Measurements from ENCODE around the gene GYG2.
"Not testable (repeated sequence)": the region's sequence is repeated elsewhere in the genome, so short reads cannot be mapped to it uniquely, and the experiment has no call there.

The GYG2 gene

GRCh38 chrX:2892816-2893215 lies 64.1 kb downstream of the GYG2 start:
- DNase-seq = no peak
- intact Hi-C loops (cut with DNase I) = no loop called here

GRCh38 chrX:2894885-2895292 lies 66.2 kb downstream of the GYG2 start:
- intact Hi-C loops (cut with DNase I) = no loop called here
- DNase-seq = peak in 1 of 42 donors; percentile 12

GRCh38 chrX:2897311-2897689 lies 68.6 kb downstream of the GYG2 start:
- intact Hi-C loops (cut with DNase I) = no loop called here
- peak in 1 of 42 donors; percentile 34 for DNase-seq

- peak in 2 of 42 donors; percentile 4 to 33 for DNase-seq
- intact Hi-C loops (cut with DNase I) = not testable (repeated sequence)
Measured at GRCh38 chrX:2897690-2898623, 69.2 kb downstream of the GYG2 start.

- DNase-seq = peak in 1 of 42 donors; percentile 10
- intact Hi-C loops (cut with DNase I) = no loop called here
Measured at GRCh38 chrX:2898846-2899512, 70.2 kb downstream of the GYG2 start.

- intact Hi-C loops (cut with DNase I) = no loop called here
Measured at GRCh38 chrX:2901367-2902036, 72.8 kb downstream of the GYG2 start.

GRCh38 chrX:2902841-2903240 lies 74.1 kb downstream of the GYG2 start:
- DNase-seq = no peak
- intact Hi-C loops (cut with DNase I) = no loop called here

More at GRCh38 chrX:2901367-2902036, 72.8 kb downstream of the GYG2 start:
- no peak for DNase-seq

- intact Hi-C loops (cut with DNase I) = no loop called here
- DNase-seq = no peak
Measured at GRCh38 chrX:2903366-2903765, 74.6 kb downstream of the GYG2 start.

- intact Hi-C loops (cut with DNase I) = no loop called here
Measured at GRCh38 chrX:2907295-2907694, 78.6 kb downstream of the GYG2 start.

GRCh38 chrX:2908125-2908685 lies 79.5 kb downstream of the GYG2 start:
- DNase-seq = no peak
- intact Hi-C loops (cut with DNase I) = no loop called here

More at GRCh38 chrX:2907295-2907694, 78.6 kb downstream of the GYG2 start:
- DNase-seq = no peak

- intact Hi-C loops (cut with DNase I) = no loop called here
- DNase-seq = no peak
Measured at GRCh38 chrX:2910109-2910508, 81.4 kb downstream of the GYG2 start.

- no peak for DNase-seq
- intact Hi-C loops (cut with DNase I) = no loop called here
Measured at GRCh38 chrX:2913118-2913517, 84.4 kb downstream of the GYG2 start.

GRCh38 chrX:2917767-2918166 lies 89.0 kb downstream of the GYG2 start:
- DNase-seq = no peak
- intact Hi-C loops (cut with DNase I) = no loop called here

- DNase-seq = no peak
- intact Hi-C loops (cut with DNase I) = no loop called here
Measured at GRCh38 chrX:2921193-2921592, 92.5 kb downstream of the GYG2 start.

- DNase-seq = no peak
- intact Hi-C loops (cut with DNase I) = no loop called here
Measured at GRCh38 chrX:2921750-2922149, 93.0 kb downstream of the GYG2 start.

- no peak for DNase-seq
- intact Hi-C loops (cut with DNase I) = no loop called here
Measured at GRCh38 chrX:2924151-2924550, 95.4 kb downstream of the GYG2 start.

- DNase-seq; intact Hi-C loops (cut with DNase I): not testable (repeated sequence)
Measured at GRCh38 chrX:2926255-2926654, 97.5 kb downstream of the GYG2 start.

GRCh38 chrX:2926664-2927275 lies 98.0 kb downstream of the GYG2 start:
- intact Hi-C loops (cut with DNase I) = no loop called here
- no peak for DNase-seq

GRCh38 chrX:2928191-2928582 lies 99.5 kb downstream of the GYG2 start:
- DNase-seq = peak in 39 of 42 donors; percentile 6 to 70 (median 34)
- intact Hi-C loops (cut with DNase I) = no loop called here
